ENCODE results near the gene S100A7A. TPM values are rescaled to one million over a fixed set of nuclear protein-coding genes. Genes with fewer than 3 reads are reported as not detected.

Gene S100A7A
- total and polyA plus RNA-seq, 2 experiments from 2014 or later: not detected

DNA sequence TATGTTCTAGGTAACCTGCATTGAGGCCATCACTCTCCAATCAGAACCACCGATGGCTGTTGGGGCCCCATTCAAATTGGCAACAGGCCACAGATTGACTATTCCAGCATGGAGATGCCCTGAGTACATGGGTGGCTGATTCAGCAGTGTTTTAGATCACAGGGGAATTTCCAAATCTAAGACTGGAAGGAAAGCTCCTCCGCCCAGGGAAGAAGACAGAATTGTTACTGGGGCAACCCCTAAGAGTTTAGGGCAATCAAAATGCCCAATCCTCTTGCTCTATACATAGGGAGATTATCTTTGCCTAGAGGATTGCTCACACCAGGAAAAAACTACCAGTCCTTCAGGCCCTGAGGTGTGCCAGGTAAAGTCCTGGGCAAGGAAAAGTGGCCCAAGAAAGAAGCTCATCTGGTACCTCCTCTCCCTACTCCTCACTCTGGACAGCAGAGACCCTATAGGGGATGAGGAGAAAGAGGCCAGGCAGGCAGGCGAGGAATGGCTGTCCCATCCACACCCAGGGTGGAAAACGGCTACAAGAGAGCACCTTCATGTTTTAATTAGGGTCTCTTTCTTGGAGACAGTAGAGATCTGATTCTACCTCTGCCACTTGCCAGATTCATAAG is 31.3 kb upstream of the S100A7A start:
- H3K9me3 ChIP-seq (ENCODE audit: low read depth): no peaks in the 10 kb centered on the region
- no peaks in the 10 kb centered on the region for H3K27me3 ChIP-seq
- H3K4me3 ChIP-seq: no peak overlapping the region
- DNase-seq (ENCODE audit: low read depth in 1 of 2, low spot score in 1 of 2): no peak
- TF ChIP-seq, protein P1, sequence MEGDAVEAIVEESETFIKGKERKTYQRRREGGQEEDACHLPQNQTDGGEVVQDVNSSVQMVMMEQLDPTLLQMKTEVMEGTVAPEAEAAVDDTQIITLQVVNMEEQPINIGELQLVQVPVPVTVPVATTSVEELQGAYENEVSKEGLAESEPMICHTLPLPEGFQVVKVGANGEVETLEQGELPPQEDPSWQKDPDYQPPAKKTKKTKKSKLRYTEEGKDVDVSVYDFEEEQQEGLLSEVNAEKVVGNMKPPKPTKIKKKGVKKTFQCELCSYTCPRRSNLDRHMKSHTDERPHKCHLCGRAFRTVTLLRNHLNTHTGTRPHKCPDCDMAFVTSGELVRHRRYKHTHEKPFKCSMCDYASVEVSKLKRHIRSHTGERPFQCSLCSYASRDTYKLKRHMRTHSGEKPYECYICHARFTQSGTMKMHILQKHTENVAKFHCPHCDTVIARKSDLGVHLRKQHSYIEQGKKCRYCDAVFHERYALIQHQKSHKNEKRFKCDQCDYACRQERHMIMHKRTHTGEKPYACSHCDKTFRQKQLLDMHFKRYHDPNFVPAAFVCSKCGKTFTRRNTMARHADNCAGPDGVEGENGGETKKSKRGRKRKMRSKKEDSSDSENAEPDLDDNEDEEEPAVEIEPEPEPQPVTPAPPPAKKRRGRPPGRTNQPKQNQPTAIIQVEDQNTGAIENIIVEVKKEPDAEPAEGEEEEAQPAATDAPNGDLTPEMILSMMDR (IDR thresholded peaks at IDR 0.05; ENCODE audit: low read depth, low read length): no peak
- H3K36me3 ChIP-seq: no peaks in the 10 kb centered on the region
- H3K4me1 ChIP-seq (ENCODE audit: low read depth): no peaks in the 10 kb centered on the region
- H3K27ac ChIP-seq: no peak overlapping the region

DNA sequence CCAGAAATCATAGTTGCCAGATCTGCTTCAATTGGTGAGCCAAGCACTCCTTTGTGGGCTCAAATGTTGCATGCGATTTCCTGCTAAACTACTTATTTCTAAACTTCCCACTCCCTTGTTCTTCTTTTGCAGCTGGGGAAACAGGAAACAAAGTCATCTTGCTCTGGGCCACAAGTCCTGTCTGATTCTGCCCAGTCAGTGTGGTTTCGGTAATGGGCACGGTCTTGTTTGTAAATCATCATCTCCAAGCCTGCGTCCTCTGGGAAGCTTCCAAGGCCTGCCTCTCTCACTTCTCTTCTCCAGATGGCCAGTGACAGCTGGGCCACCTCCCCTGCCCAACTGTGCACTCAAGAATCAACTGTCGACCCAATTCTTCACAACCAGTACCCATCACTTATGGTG is 29.8 kb upstream of the S100A7A start:
- no peak for DNase-seq (ENCODE audit: low read depth in 1 of 2, low spot score in 1 of 2)
- TF ChIP-seq, protein P1 (IDR thresholded peaks at IDR 0.05; ENCODE audit: low read depth, low read length): no peak
- no peak overlapping the region for H3K4me3 ChIP-seq
- no peaks in the 10 kb centered on the region for H3K36me3 ChIP-seq
- H3K27ac ChIP-seq: no peak overlapping the region
- no peaks in the 10 kb centered on the region for H3K4me1 ChIP-seq (ENCODE audit: low read depth)
- H3K9me3 ChIP-seq (ENCODE audit: low read depth): no peaks in the 10 kb centered on the region
- no peaks in the 10 kb centered on the region for H3K27me3 ChIP-seq

DNA sequence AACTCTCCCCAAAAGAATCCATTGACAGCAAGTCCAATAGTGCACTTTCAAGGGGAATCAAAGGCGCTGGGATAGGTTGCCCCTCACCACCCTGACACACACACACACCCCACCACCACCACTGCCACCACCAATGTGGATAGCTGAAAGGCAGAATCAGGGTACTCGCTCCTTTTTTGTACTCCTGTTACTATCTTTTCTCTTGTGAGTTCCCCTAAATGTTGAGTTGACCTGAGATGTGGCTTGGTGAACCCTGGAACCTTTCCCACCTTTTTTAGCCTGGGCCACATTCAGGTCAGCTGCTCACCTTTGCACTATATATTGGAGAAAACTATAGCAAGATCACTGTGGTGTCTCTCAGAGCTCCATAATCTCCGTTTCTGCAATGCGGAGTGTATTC is 29.3 kb upstream of the S100A7A start:
- no peak overlapping the region for H3K4me3 ChIP-seq
- H3K9me3 ChIP-seq (ENCODE audit: low read depth): no peaks in the 10 kb centered on the region

DNA sequence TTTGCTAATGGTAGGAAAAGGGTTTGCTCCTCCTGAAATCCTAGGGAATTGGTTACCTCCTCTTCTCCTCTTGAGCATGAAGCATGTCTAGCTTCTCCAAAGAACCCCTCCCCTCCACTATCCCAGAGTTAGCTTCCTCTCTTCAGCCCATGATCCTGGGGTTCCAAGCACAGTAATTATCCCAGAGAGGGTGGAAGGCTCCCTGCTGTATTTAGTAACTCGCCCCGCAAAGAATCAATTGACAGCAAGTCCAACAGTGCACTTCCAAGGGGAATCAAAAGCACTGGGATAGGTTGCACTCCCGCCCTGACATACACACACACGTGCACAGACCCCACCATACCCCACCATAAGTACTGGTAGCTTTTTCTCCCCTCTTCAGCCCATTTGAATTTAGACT is 28.5 kb upstream of the S100A7A start:
- no peaks in the 10 kb centered on the region for H3K9me3 ChIP-seq (ENCODE audit: low read depth)
- TF ChIP-seq, protein P1 (IDR thresholded peaks at IDR 0.05; ENCODE audit: low read depth, low read length): no peak
- H3K36me3 ChIP-seq: no peaks in the 10 kb centered on the region
- no peak for DNase-seq (ENCODE audit: low read depth in 1 of 2, low spot score in 1 of 2)
- no peak overlapping the region for H3K27ac ChIP-seq
- peaks cover under 1% of the 10 kb centered on the region for H3K27me3 ChIP-seq
- H3K4me3 ChIP-seq: no peak overlapping the region
- H3K4me1 ChIP-seq (ENCODE audit: low read depth): no peaks in the 10 kb centered on the region

More for the DNA sequence above, 29.3 kb upstream of the S100A7A start:
- DNase-seq (ENCODE audit: low read depth in 1 of 2, low spot score in 1 of 2): no peak
- Histone ChIP-seq H3K36me3 (no peaks in the 10 kb centered on the region), H3K4me1 (ENCODE audit: low read depth) (no peaks in the 10 kb centered on the region), H3K27ac (no peak overlapping the region), H3K27me3 (no peaks in the 10 kb centered on the region)
- TF ChIP-seq, protein P1 (IDR thresholded peaks at IDR 0.05; ENCODE audit: low read depth, low read length): no peak

DNA sequence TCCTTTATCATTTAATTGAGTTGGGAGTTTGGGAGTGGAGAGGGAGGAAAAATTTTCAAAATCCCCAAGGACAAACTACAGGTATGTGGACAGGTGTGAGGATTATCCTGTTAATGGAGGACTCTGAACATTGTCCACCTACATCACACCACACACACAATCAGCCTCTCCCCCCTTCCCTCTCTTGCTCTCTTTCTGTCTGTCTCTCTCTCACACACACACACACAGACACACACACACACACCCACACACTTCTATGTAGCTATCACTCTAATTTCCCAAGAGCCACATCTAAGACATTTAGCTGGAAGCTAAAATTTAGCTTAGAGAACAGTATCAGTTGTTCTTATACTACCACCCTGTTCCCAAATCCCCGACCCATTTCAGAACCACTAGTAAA is 26.9 kb upstream of the S100A7A start:
- H3K4me1 ChIP-seq (ENCODE audit: low read depth): no peaks in the 10 kb centered on the region
- DNase-seq (ENCODE audit: low read depth in 1 of 2, low spot score in 1 of 2): no peak
- TF ChIP-seq, protein P1 (IDR thresholded peaks at IDR 0.05; ENCODE audit: low read depth, low read length): no peak
- no peak overlapping the region for H3K27ac ChIP-seq
- no peaks in the 10 kb centered on the region for H3K9me3 ChIP-seq (ENCODE audit: low read depth)
- no peaks in the 10 kb centered on the region for H3K36me3 ChIP-seq
- H3K27me3 ChIP-seq: peaks cover 3% of the 10 kb centered on the region
- H3K4me3 ChIP-seq: no peak overlapping the region
